Measurements from ENCODE around the gene SFXN3.

DNA sequence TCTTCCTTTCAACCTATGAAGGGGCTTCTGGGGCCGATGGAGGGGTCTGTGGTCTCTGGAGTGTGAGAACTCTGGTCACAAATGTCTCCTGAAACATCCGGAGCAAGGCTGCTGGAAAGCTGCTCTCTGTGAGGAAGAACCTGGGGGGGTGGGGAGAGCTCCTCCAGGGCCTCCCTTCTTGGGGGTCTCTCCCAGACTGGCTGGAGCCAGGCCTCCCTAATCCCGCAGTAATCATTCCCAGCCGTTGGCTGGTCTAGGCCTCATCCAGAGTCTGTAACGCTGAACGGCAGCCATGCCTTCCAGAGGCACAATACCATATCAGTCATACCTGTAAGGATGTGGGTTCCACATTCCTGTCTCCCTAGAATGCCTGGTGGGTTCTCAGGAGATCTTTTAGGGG, 35.9 kb upstream of the SFXN3 start:
- TF ChIP-seq, protein P1, sequence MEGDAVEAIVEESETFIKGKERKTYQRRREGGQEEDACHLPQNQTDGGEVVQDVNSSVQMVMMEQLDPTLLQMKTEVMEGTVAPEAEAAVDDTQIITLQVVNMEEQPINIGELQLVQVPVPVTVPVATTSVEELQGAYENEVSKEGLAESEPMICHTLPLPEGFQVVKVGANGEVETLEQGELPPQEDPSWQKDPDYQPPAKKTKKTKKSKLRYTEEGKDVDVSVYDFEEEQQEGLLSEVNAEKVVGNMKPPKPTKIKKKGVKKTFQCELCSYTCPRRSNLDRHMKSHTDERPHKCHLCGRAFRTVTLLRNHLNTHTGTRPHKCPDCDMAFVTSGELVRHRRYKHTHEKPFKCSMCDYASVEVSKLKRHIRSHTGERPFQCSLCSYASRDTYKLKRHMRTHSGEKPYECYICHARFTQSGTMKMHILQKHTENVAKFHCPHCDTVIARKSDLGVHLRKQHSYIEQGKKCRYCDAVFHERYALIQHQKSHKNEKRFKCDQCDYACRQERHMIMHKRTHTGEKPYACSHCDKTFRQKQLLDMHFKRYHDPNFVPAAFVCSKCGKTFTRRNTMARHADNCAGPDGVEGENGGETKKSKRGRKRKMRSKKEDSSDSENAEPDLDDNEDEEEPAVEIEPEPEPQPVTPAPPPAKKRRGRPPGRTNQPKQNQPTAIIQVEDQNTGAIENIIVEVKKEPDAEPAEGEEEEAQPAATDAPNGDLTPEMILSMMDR (IDR thresholded peaks at IDR 0.05): no peak
- TF ChIP-seq POLR2A (IDR thresholded peaks at IDR 0.05): no peak

Measured in testis (tissue), 2 donors.